Measurements from ENCODE around the gene AFDN. TPM values are rescaled to one million over a fixed set of nuclear protein-coding genes. Genes with fewer than 3 reads are reported as not detected.
A peak's percentile ranks its signal among the peaks of the same experiment; 100 is the strongest.

Gene AFDN
- total RNA-seq, 1 donor from 2014 or later = 162 TPM

DNA sequence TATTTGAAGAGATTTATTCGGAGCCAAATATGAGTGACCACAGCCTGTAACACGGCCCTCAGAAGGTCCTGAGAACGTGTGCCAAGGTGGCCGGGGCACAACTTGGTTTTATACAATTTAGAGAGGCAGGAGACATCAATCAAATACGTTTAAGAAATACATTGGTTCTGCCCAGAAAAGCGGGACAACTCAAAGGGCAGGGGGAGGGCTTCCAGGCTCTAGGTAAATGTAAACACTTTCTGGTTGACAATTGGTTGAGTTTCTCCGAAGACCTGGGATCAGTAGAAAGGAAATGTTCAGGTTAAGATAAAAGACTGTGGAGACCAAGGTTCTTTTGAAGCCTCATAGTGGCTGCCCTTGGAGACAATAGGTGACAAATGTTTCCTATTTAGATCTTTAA, 151.9 kb downstream of the AFDN start:
- H3K27me3 ChIP-seq = no peaks in the 10 kb centered on the region
- H3K4me3 ChIP-seq = no peak overlapping the region
- intact Hi-C loops (cut with DNase I) = no loop called here
- TF ChIP-seq POLR2AphosphoS5 (IDR thresholded peaks at IDR 0.05; ENCODE audit: insufficient read depth in 1 of 2, low read depth in 1 of 2) (no peak), POLR2A (IDR thresholded peaks at IDR 0.05) (no peak)
- TF ChIP-seq, protein P1, sequence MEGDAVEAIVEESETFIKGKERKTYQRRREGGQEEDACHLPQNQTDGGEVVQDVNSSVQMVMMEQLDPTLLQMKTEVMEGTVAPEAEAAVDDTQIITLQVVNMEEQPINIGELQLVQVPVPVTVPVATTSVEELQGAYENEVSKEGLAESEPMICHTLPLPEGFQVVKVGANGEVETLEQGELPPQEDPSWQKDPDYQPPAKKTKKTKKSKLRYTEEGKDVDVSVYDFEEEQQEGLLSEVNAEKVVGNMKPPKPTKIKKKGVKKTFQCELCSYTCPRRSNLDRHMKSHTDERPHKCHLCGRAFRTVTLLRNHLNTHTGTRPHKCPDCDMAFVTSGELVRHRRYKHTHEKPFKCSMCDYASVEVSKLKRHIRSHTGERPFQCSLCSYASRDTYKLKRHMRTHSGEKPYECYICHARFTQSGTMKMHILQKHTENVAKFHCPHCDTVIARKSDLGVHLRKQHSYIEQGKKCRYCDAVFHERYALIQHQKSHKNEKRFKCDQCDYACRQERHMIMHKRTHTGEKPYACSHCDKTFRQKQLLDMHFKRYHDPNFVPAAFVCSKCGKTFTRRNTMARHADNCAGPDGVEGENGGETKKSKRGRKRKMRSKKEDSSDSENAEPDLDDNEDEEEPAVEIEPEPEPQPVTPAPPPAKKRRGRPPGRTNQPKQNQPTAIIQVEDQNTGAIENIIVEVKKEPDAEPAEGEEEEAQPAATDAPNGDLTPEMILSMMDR (IDR thresholded peaks at IDR 0.05) = no peak
- H3K36me3 ChIP-seq = no peaks in the 10 kb centered on the region
- DNase-seq (ENCODE audit: extremely low spot score in 2 of 2) = no peak
- H3K27ac ChIP-seq = no peak overlapping the region
- peaks cover 6% of the 10 kb centered on the region for H3K4me1 ChIP-seq
- H3K9me3 ChIP-seq = no peaks in the 10 kb centered on the region

DNA sequence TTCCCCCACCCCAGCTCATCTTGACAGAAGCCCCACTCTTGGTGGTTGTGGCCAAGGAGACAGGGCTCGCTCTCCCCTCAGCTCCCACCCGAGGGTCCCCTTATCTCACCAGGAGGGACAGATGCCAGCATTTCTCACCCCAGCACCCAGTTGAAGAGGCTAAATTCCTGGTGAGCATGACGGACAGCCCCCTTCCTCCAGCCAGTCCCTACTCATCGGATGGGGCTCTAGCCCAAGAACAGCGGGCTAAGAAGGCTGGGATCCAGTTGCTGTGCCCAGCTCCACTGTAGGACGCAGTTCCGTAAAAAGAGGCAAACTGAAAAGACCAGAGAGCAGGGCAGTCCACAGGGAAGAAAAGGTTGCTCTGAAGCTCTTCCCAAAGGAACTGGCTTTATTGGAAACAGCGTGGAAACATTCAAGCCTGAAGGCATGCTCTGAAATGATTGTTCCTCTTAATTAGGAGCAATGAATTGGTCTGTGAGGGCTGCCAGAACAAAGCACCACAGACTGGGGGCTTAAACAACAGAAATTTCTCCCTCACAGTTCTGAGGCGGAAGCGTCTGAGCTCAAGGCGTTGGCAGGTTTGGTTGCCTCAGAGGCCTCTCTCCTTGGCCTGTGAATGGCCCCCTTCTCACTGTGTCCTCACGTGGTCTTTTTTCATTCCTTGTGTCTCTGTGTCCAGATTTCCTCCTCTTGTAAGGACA, 152.9 kb downstream of the AFDN start:
- H3K36me3 ChIP-seq = no peaks in the 10 kb centered on the region
- H3K4me1 ChIP-seq = peaks cover 6% of the 10 kb centered on the region
- no peak for TF ChIP-seq POLR2AphosphoS5 (IDR thresholded peaks at IDR 0.05; ENCODE audit: insufficient read depth in 1 of 2, low read depth in 1 of 2)
- TF ChIP-seq, protein P1 (IDR thresholded peaks at IDR 0.05) = no peak
- no peak for TF ChIP-seq POLR2A (IDR thresholded peaks at IDR 0.05)
- intact Hi-C loops (cut with DNase I) = no loop called here
- no peak overlapping the region for H3K4me3 ChIP-seq
- no peaks in the 10 kb centered on the region for H3K9me3 ChIP-seq
- no peak overlapping the region for H3K27ac ChIP-seq
- H3K27me3 ChIP-seq = no peaks in the 10 kb centered on the region
- DNase-seq (ENCODE audit: extremely low spot score in 2 of 2) = peak in 1 of 2 donors; percentile 60

DNA sequence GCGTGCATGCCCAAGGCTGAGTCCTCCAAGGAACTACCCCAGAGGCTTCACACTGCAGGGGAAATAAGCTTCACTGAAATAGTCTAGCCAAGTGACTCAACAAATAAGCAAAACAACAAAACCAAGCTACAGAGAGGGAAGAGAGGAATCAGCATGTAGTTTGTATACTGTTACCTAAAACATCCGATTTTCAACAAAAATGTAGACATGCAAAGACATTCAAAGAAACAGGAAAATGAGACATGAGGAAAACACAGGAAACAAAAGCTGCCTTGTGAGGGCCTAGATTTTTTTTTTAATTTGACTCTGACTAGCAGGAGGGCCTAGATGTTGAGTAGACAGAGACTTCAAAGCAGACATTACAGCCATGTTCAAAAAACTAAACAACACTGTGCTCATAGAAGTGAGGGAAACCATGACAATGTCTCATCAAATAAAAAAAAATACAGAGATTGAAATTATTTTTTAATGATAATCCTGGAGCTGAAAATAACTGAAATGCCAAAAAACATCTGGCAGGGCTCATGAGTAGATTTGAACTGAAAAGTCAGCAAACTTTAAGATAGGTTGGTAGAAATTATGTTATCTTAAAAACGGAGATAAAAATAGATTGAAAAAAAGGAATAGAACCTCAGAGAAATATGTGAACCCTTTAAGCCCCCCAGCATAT, 154.3 kb downstream of the AFDN start:
- Histone ChIP-seq H3K27ac (no peak overlapping the region), H3K27me3 (no peaks in the 10 kb centered on the region), H3K9me3 (no peaks in the 10 kb centered on the region), H3K36me3 (no peaks in the 10 kb centered on the region), H3K4me3 (no peak overlapping the region), H3K4me1 (no peaks in the 10 kb centered on the region)
- TF ChIP-seq POLR2AphosphoS5 (IDR thresholded peaks at IDR 0.05; ENCODE audit: insufficient read depth in 1 of 2, low read depth in 1 of 2) = no peak
- TF ChIP-seq POLR2A (IDR thresholded peaks at IDR 0.05) = no peak
- TF ChIP-seq, protein P1 (IDR thresholded peaks at IDR 0.05) = no peak
- DNase-seq (ENCODE audit: extremely low spot score in 2 of 2) = no peak
- intact Hi-C loops (cut with DNase I) = no loop called here

DNA sequence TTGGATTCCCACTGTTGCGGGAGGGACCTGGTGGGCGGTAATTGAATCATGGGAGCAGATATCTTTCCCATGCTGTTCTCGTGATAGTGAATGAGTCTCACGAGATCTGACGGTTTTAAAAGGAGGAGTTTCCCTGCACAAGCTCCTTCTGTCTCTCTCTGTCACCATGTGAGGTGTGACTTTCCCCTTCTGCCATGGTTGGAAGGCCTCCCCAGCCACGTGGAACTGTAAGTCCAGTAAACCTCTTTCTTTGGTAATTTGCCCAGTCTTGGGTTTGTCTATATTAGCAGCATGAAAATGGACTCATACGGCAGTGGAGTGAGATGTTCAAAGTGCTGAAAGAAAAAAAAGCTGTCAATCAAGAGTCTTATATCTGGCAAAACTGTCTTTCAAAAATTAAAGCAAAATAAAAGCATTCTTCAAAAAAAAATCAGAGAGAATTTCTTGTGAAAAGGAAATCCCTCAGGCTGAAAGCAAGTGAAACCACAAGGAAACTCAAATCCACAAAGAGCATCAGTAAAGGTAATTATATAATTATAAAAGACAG, 155.3 kb downstream of the AFDN start:
- DNase-seq (ENCODE audit: extremely low spot score in 2 of 2) = no peak
- no peaks in the 10 kb centered on the region for H3K36me3 ChIP-seq
- intact Hi-C loops (cut with DNase I) = no loop called here
- no peaks in the 10 kb centered on the region for H3K27me3 ChIP-seq
- H3K9me3 ChIP-seq = no peaks in the 10 kb centered on the region
- H3K27ac ChIP-seq = no peak overlapping the region
- no peaks in the 10 kb centered on the region for H3K4me1 ChIP-seq
- TF ChIP-seq POLR2AphosphoS5 (IDR thresholded peaks at IDR 0.05; ENCODE audit: insufficient read depth in 1 of 2, low read depth in 1 of 2) (no peak), POLR2A (IDR thresholded peaks at IDR 0.05) (no peak)
- TF ChIP-seq, protein P1 (IDR thresholded peaks at IDR 0.05) = no peak
- no peak overlapping the region for H3K4me3 ChIP-seq

All from vagina (tissue), 2 donors.